ENCODE data around the gene FOXL1. TPM values are rescaled to one million over a fixed set of nuclear protein-coding genes. Genes with fewer than 3 reads are reported as not detected.

The FOXL1 gene
- total and polyA plus RNA-seq, 2 of the 13 experiments (the other 11 are each of a cell fraction or from before 2014, with no cell fraction given), result not detected

- Histone ChIP-seq H3K9me3 (ENCODE audit: low read length) (no peaks in the 10 kb centered on the region), H4K20me1 (ENCODE audit: insufficient read depth, low read length) (peaks cover 3% of the 10 kb centered on the region; the same call in 1 of the 2 replicates), H3K27ac (ENCODE audit: extremely low read length, insufficient read depth, low read length) (no peak overlapping the region), H3K4me1 (ENCODE audit: insufficient read depth, low read length) (peaks cover 9% of the 10 kb centered on the region), H3K4me3 (replicated peaks in 1 of 3; ENCODE audit: insufficient read depth in 1 of 3, low read depth in 2 of 3, low read length in 3 of 3) (no peak overlapping the region), H3K79me2 (ENCODE audit: insufficient read depth, low read length) (no peaks in the 10 kb centered on the region), H3K9ac (ENCODE audit: insufficient read depth, low read depth, low read length) (no peak overlapping the region), H3K4me2 (ENCODE audit: low read depth, low read length) (no peak overlapping the region), H2AFZ (ENCODE audit: low read length) (no peak overlapping the region), H3K27me3 (ENCODE audit: control insufficient read depth in 1 of 2, insufficient read depth in 2 of 2, low read length in 2 of 2) (peaks cover 11 to 96% of the 10 kb centered on the region in 2 experiments), H3K36me3 (replicated peaks in 1 of 2; ENCODE audit: control insufficient read depth in 1 of 2, insufficient read depth in 2 of 2, low read length in 2 of 2) (no peaks in the 10 kb centered on the region)
- ChIA-PET CTCF (ENCODE audit: low intra/inter-chr PET ratio, low total read pairs) (no interaction called here), POLR2A (no interaction called here)
- FAIRE-seq, result no peak
- no peak for ATAC-seq
- under 1% methylated on average over 13 of the region's 13 CpGs for WGBS (ENCODE audit: low lambda C conversion rate)
- TF ChIP-seq DBP (CRISPR knock-in tag; IDR thresholded peaks at IDR 0.05; ENCODE audit: not compliant biosample characterization) (no peak), ZMYM4 (CRISPR knock-in tag; IDR thresholded peaks at IDR 0.05) (no peak), SCMH1 (CRISPR knock-in tag; IDR thresholded peaks at IDR 0.05; ENCODE audit: borderline replicate concordance) (no peak), ARNT2 (CRISPR knock-in tag; IDR thresholded peaks at IDR 0.05; ENCODE audit: low read depth) (no peak), CREB1 (IDR thresholded peaks at IDR 0.05) (peak; percentile 53), CREB1 (CRISPR knock-in tag; IDR thresholded peaks at IDR 0.05) (no peak), ZNF672 (CRISPR knock-in tag; IDR thresholded peaks at IDR 0.05) (no peak), ZNF101 (CRISPR knock-in tag; IDR thresholded peaks at IDR 0.05; ENCODE audit: borderline replicate concordance, low read depth) (no peak), ASH2L (IDR thresholded peaks at IDR 0.05; ENCODE audit: insufficient read length, low read depth, low read length) (no peak)
- BruUV-seq (replicated peaks), result no TSS peak
- DNase-seq (ENCODE audit: low spot score), result no peak
- intact Hi-C loops (cut with micrococcal nuclease; ENCODE audit: unreplicated experiment) (no loop called here), in situ Hi-C loops (cut with HindIII; ENCODE audit: extremely low pct_ligation_motif_present, low pct_unique_long_range_greater_than_20kb) (no loop called here)
Observed at GRCh38 chr16:86573646-86574508, 4.5 kb upstream of the FOXL1 start.
